SK-N-SH (cell line): ENCODE measurements around the gene MFSD11.

ENCODE experiments used
- CHD2 ChIP-seq: fragments of 150-350 bp; IDR thresholded peaks from 2 replicates; pipeline ENCODE4 v1.6.1; 2018; ENCODE audit warnings: low read length; ENCODE audit not compliant: partially characterized antibody
- MXI1 ChIP-seq: IDR thresholded peaks from 2 replicates; pipeline ENCODE4 v1.6.1; 2012; ENCODE audit warnings: mild to moderate bottlenecking, low read depth, low read length, improper control_type of control experiment
- NRF1 ChIP-seq: IDR thresholded peaks from 2 replicates; pipeline ENCODE4 v1.6.1; 2012; ENCODE audit warnings: low read depth, mild to moderate bottlenecking, low read length
- POLR2AphosphoS5 ChIP-seq: IDR thresholded peaks from 2 replicates; pipeline ENCODE4 v1.6.1; 2012; ENCODE audit warnings: low read depth, low read length
- RCOR1 ChIP-seq: fragments of 150-350 bp; IDR thresholded peaks from 2 replicates; pipeline ENCODE4 v1.6.1; 2017; ENCODE audit warnings: antibody characterized with exemption, low read length
- SMC3 ChIP-seq: IDR thresholded peaks from 2 replicates; pipeline ENCODE4 v1.6.1; 2012; ENCODE audit warnings: low read depth, low read length, improper control_type of control experiment
- TEAD4 ChIP-seq: IDR thresholded peaks from 2 replicates; pipeline ENCODE4 v1.4.0; 2012; ENCODE audit warnings: mild to moderate bottlenecking, borderline replicate concordance; ENCODE audit not compliant: insufficient read depth
- YY1 ChIP-seq: IDR thresholded peaks from 2 replicates; pipeline ENCODE4 v1.4.0; 2012; ENCODE audit warnings: low read depth, mild to moderate bottlenecking
- TF ChIP-seq, protein P1 (sequence below): IDR thresholded peaks from 2 replicates; pipeline ENCODE4 v1.4.0; 2012; ENCODE audit warnings: low read depth, borderline replicate concordance
- TF ChIP-seq, protein P2 (sequence below): IDR thresholded peaks from 2 replicates; pipeline ENCODE4 v1.4.0; 2012; ENCODE audit warnings: low read depth, borderline replicate concordance
- TF ChIP-seq, protein P3 (sequence below): fragments of 200-600 bp; sonication (generic); IDR thresholded peaks from 2 replicates; pipeline ENCODE4 v1.6.1; 2017; ENCODE audit warnings: antibody characterized with exemption, mild to moderate bottlenecking, moderate library complexity
- TF ChIP-seq, protein P4 (sequence below): fragments of 150-350 bp; IDR thresholded peaks from 2 replicates; pipeline ENCODE4 v1.6.1; 2017; ENCODE audit warnings: antibody characterized with exemption, low read length, low read depth, borderline replicate concordance

DNA sequence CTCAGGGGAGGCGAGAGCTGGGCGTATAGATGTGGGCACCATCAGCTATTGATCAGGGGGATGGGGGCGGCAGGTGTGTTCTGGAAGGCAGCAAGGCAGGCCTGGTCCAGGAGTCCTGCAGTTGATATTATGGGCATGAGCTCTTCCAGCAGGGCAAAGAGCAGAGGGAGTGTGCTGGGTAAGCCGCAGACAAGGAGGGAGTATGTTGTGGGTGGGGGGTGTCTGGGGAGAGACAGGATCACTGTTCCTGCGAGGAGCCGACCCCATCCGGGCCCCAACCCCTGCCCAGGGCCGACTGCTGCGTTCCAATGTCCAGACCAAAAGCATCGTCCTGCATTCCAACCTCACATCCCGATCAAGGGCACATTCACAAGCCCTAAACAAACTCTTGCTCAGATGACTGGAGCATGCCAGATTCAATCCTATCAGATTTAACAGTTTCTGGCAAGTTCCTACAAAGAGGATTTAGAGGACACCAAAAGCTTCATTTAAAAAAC is 36.4 kb upstream of the MFSD11 start:
- TF ChIP-seq, protein P1, sequence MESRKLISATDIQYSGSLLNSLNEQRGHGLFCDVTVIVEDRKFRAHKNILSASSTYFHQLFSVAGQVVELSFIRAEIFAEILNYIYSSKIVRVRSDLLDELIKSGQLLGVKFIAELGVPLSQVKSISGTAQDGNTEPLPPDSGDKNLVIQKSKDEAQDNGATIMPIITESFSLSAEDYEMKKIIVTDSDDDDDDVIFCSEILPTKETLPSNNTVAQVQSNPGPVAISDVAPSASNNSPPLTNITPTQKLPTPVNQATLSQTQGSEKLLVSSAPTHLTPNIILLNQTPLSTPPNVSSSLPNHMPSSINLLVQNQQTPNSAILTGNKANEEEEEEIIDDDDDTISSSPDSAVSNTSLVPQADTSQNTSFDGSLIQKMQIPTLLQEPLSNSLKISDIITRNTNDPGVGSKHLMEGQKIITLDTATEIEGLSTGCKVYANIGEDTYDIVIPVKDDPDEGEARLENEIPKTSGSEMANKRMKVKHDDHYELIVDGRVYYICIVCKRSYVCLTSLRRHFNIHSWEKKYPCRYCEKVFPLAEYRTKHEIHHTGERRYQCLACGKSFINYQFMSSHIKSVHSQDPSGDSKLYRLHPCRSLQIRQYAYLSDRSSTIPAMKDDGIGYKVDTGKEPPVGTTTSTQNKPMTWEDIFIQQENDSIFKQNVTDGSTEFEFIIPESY, result no peak
- TF ChIP-seq, protein P2, sequence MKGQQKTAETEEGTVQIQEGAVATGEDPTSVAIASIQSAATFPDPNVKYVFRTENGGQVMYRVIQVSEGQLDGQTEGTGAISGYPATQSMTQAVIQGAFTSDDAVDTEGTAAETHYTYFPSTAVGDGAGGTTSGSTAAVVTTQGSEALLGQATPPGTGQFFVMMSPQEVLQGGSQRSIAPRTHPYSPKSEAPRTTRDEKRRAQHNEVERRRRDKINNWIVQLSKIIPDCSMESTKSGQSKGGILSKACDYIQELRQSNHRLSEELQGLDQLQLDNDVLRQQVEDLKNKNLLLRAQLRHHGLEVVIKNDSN, result no peak
- TF ChIP-seq SMC3 (no peak), RCOR1 (no peak), YY1 (no peak), TEAD4 (no peak), CHD2 (no peak), MXI1 (no peak), NRF1 (no peak), POLR2AphosphoS5 (no peak)
- TF ChIP-seq, protein P3, sequence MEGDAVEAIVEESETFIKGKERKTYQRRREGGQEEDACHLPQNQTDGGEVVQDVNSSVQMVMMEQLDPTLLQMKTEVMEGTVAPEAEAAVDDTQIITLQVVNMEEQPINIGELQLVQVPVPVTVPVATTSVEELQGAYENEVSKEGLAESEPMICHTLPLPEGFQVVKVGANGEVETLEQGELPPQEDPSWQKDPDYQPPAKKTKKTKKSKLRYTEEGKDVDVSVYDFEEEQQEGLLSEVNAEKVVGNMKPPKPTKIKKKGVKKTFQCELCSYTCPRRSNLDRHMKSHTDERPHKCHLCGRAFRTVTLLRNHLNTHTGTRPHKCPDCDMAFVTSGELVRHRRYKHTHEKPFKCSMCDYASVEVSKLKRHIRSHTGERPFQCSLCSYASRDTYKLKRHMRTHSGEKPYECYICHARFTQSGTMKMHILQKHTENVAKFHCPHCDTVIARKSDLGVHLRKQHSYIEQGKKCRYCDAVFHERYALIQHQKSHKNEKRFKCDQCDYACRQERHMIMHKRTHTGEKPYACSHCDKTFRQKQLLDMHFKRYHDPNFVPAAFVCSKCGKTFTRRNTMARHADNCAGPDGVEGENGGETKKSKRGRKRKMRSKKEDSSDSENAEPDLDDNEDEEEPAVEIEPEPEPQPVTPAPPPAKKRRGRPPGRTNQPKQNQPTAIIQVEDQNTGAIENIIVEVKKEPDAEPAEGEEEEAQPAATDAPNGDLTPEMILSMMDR, result no peak
- TF ChIP-seq, protein P4, sequence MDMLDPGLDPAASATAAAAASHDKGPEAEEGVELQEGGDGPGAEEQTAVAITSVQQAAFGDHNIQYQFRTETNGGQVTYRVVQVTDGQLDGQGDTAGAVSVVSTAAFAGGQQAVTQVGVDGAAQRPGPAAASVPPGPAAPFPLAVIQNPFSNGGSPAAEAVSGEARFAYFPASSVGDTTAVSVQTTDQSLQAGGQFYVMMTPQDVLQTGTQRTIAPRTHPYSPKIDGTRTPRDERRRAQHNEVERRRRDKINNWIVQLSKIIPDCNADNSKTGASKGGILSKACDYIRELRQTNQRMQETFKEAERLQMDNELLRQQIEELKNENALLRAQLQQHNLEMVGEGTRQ, result no peak
